Smooth muscle cell (in vitro differentiated cells): ENCODE data around the gene GHRL. TPM values are rescaled to one million over a fixed set of nuclear protein-coding genes. Genes with fewer than 3 reads are reported as not detected.
"Not testable (repeated sequence)": the region's sequence is repeated elsewhere in the genome, so short reads cannot be mapped to it uniquely, and the experiment has no call there.

Experiments used
- DNase-seq: peaks from one replicate; lab custom pipeline; 2025; ENCODE audit not compliant: unreplicated experiment; lab: John Stamatoyannopoulos, UW
- H2AFZ ChIP-seq: fragments of 200-600 bp; sonication (generic); 2 replicates; pipeline ENCODE4 v1.6.0; 2016; ENCODE audit warnings: antibody characterized with exemption, low read depth, mild to moderate bottlenecking
- H3F3A ChIP-seq: fragments of 200-600 bp; sonication (generic); 2 replicates; pipeline ENCODE4 v1.6.0; 2017; ENCODE audit warnings: antibody characterized with exemption, low read depth
- H3K27ac ChIP-seq: fragments of 200-600 bp; sonication (generic); 2 replicates; pipeline ENCODE4 v1.5.1; 2016; ENCODE audit warnings: low read depth, mild to moderate bottlenecking
- H3K27me3 ChIP-seq: fragments of 200-600 bp; sonication (generic); 2 replicates; pipeline ENCODE4 v1.6.1; 2016; ENCODE audit warnings: low read depth, mild to moderate bottlenecking
- H3K36me3 ChIP-seq: fragments of 200-600 bp; sonication (generic); 2 replicates; pipeline ENCODE4 v1.5.1; 2016; ENCODE audit warnings: low read depth
- H3K4me1 ChIP-seq: fragments of 200-600 bp; sonication (generic); 2 replicates; pipeline ENCODE4 v1.5.1; 2016; ENCODE audit warnings: low read depth
- H3K4me2 ChIP-seq: fragments of 200-600 bp; sonication (generic); 2 replicates; pipeline ENCODE4 v1.6.0; 2016; ENCODE audit warnings: mild to moderate bottlenecking
- H3K4me3 ChIP-seq: fragments of 200-600 bp; sonication (generic); 2 replicates; pipeline ENCODE4 v1.5.1; 2016; ENCODE audit warnings: mild to moderate bottlenecking
- H3K79me2 ChIP-seq: fragments of 200-600 bp; sonication (generic); 2 replicates; pipeline ENCODE4 v1.6.0; 2016; ENCODE audit warnings: low read depth, mild to moderate bottlenecking
- H3K9ac ChIP-seq: fragments of 200-600 bp; sonication (generic); 2 replicates; pipeline ENCODE4 v1.6.0; 2016; ENCODE audit warnings: low read depth
- H3K9me3 ChIP-seq: fragments of 200-600 bp; sonication (generic); replicated peaks from 2 replicates; pipeline ENCODE4 v1.5.1; 2016; ENCODE audit warnings: low read depth
- H4K20me1 ChIP-seq: fragments of 200-600 bp; sonication (generic); 2 replicates; pipeline ENCODE4 v1.6.0; 2016; ENCODE audit warnings: low read depth
- WGBS: methylation state at CpG from one replicate; pipeline ENCODE4 v1.1.7; 2016; ENCODE audit warnings: low lambda C conversion rate; 5-methylcytosine and 5-hydroxymethylcytosine counted together
- polyA plus RNA-seq: library from polyadenylated mRNA; unstranded; fragments of >200 nt; fragmentation: Nextera tagmentation; extraction: Ambion mirVana; gene quantifications from 2 replicates; pipeline ENCODE4 v1.2.1, GENCODE V29; 2016
- total RNA-seq: library from RNA; depleted of rRNA; stranded (reverse); fragments of >200 nt; gene quantifications from 2 replicates; pipeline ENCODE4 v1.2.3, GENCODE V29; 2014
- TF ChIP-seq, protein P1 (sequence below): fragments of 200-600 bp; sonication (generic); IDR thresholded peaks from 2 replicates; pipeline ENCODE4 v1.5.1; 2017; ENCODE audit warnings: borderline replicate concordance, mild to moderate bottlenecking, antibody characterized with exemption; ENCODE audit not compliant: insufficient read depth, poor library complexity, severe bottlenecking

The GHRL gene
- total and polyA plus RNA-seq, 2 experiments from 2014 or later: 0.45 TPM; not detected in 1

DNA sequence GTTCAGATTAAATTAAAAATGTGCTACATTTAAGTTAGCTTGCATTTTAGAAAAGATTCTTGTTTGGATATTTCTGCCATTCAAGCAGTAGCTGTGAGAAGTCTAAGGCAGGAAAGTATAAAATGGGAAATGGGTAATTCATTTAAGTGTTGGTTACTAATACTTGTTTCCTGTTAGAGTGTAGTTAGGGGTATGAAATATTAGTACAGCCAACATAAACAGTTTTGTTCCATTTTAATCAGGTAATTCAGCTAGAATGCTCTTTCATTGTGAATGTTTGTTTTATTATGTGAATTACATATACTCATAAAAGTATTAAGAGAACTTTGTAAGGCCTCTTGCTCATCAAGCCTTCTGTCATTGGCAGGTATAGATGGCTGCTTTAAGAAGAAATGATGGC, 24.6 kb downstream of the GHRL start:
- TF ChIP-seq, protein P1, sequence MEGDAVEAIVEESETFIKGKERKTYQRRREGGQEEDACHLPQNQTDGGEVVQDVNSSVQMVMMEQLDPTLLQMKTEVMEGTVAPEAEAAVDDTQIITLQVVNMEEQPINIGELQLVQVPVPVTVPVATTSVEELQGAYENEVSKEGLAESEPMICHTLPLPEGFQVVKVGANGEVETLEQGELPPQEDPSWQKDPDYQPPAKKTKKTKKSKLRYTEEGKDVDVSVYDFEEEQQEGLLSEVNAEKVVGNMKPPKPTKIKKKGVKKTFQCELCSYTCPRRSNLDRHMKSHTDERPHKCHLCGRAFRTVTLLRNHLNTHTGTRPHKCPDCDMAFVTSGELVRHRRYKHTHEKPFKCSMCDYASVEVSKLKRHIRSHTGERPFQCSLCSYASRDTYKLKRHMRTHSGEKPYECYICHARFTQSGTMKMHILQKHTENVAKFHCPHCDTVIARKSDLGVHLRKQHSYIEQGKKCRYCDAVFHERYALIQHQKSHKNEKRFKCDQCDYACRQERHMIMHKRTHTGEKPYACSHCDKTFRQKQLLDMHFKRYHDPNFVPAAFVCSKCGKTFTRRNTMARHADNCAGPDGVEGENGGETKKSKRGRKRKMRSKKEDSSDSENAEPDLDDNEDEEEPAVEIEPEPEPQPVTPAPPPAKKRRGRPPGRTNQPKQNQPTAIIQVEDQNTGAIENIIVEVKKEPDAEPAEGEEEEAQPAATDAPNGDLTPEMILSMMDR: no peak
- Histone ChIP-seq H4K20me1 (peaks cover 94% of the 10 kb centered on the region), H3K79me2 (peaks cover 76% of the 10 kb centered on the region)

DNA sequence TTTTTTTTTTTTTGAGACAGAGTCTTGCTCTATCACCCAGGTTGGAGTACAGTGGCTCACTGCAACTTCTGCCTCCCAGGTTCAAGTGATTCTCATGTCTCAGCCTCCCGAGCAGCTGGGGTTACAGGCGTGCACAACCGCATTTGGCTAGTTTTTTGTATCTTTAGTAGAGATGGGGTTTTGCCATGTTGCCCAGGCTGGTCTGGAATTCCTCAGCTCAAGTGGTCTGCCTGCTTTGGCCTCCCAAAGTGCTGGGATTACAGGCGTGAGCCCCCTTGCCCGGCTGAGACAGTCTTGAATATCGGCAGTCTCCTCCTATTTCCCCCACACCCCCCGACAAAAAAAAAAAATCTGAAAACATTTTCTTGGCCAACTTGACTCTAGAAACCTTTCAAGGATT, 25.8 kb downstream of the GHRL start:
- not testable (repeated sequence) for H3K36me3 ChIP-seq, H3K9me3 ChIP-seq, H3K4me3 ChIP-seq, H2AFZ ChIP-seq, H3K27me3 ChIP-seq, H3K9ac ChIP-seq, H3K4me2 ChIP-seq, H3K4me1 ChIP-seq, DNase-seq, H3K27ac ChIP-seq
- 90% methylated on average over 7 of the region's 7 CpGs for WGBS
- Histone ChIP-seq H4K20me1 (peaks cover 93% of the 10 kb centered on the region), H3F3A (peaks cover 13% of the 10 kb centered on the region), H3K79me2 (peaks cover 68% of the 10 kb centered on the region)

More for the DNA sequence above, 24.6 kb downstream of the GHRL start:
- Histone ChIP-seq H3K27me3 (no peaks in the 10 kb centered on the region), H3K4me2 (no peak overlapping the region), H3K4me3 (no peak overlapping the region), H2AFZ (no peak overlapping the region), H3K9me3 (no peaks in the 10 kb centered on the region), H3F3A (peaks cover 7% of the 10 kb centered on the region), H3K4me1 (no peaks in the 10 kb centered on the region), H3K36me3 (peaks cover 6% of the 10 kb centered on the region), H3K27ac (no peak overlapping the region), H3K9ac (no peak overlapping the region)
- DNase-seq: no peak

DNA sequence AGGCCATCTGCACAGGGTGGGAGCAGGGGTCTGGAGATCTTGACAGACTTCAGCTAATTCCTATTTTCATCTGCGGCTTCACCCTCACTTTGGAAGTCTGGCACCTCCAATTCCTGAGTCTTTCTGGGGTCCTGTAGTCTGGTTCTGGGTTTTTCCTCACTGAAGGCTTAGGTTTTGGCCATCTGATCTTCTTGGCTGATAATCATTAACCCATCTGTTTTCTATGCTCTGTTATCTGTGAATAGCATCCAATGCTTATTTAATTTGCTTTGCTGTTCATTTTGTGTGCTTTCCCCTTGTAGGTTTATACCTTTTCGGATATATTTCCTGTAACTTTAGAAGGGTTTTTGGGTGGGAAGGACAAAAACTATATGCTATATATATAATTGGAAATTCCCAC, 26.9 kb downstream of the GHRL start:
- DNase-seq: no peak
- Histone ChIP-seq H3K27ac (no peak overlapping the region), H3K79me2 (peaks cover 63% of the 10 kb centered on the region), H3F3A (peaks cover 13% of the 10 kb centered on the region), H3K9ac (no peak overlapping the region), H3K4me3 (no peak overlapping the region), H4K20me1 (peaks cover 87% of the 10 kb centered on the region), H3K27me3 (no peaks in the 10 kb centered on the region), H3K4me2 (no peak overlapping the region), H2AFZ (no peak overlapping the region), H3K9me3 (no peaks in the 10 kb centered on the region), H3K4me1 (no peaks in the 10 kb centered on the region), H3K36me3 (peaks cover 4% of the 10 kb centered on the region)
- WGBS: 96% methylated on average over 2 of the region's 2 CpGs
- TF ChIP-seq, protein P1: no peak

DNA sequence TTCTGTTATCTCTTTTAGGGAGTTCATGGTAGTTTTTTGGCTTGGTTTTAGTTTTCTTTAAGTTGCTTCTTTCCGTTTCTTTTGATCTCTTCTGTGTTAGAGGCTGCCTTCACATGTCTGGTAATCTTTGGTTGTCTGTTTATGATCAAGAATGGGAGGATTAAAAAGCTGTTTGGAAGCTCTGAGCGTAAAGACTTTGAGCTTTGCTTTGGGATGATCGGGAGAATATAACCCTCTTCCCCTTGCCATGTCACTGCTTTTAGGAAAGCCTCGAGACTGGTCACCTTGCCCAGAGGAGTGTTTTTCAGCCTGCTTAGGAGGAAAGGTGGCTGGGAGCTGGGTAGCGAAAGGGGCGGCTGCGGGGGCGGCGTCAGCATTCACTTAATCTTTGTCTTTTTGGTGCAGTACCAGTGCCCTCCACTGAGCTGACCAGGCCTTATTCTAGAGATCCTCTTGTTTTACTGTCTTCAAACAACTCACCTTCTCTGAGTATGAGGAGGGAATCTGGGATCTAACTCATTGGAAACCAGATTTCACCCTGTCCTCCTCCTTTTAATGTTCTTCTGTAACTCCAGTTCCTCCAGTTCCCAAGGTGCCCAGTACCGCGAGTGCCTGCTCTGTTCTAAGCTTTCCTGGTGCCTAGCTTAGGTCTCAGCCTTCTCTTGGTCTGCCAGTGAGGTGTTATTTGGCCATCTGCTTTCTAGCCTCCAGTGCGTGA, 28.9 kb downstream of the GHRL start:
- H3K4me2 ChIP-seq: peak overlapping the region; percentile 63
- WGBS: 33% methylated on average over 12 of the region's 12 CpGs
- peaks cover 53% of the 10 kb centered on the region for H3K79me2 ChIP-seq
- no peak for DNase-seq
- no peaks in the 10 kb centered on the region for H3K9me3 ChIP-seq
- peak overlapping the region; percentile 29 for H3K27ac ChIP-seq
- no peak overlapping the region for H3K9ac ChIP-seq
- no peaks in the 10 kb centered on the region for H3K27me3 ChIP-seq
- H3F3A ChIP-seq: peaks cover 13% of the 10 kb centered on the region
- no peak overlapping the region for H2AFZ ChIP-seq
- peaks cover 86% of the 10 kb centered on the region for H4K20me1 ChIP-seq
- TF ChIP-seq, protein P1: peak; percentile 39
- peak overlapping the region; percentile 3 for H3K4me3 ChIP-seq
- H3K36me3 ChIP-seq: peaks cover 7% of the 10 kb centered on the region
- H3K4me1 ChIP-seq: no peaks in the 10 kb centered on the region
